ENCODE measurements around the gene OR9G4. TPM values are rescaled to one million over a fixed set of nuclear protein-coding genes. Genes with fewer than 3 reads are reported as not detected.

The OR9G4 gene
- total and polyA plus RNA-seq, 2 experiments from 2014 or later, result not detected

DNA sequence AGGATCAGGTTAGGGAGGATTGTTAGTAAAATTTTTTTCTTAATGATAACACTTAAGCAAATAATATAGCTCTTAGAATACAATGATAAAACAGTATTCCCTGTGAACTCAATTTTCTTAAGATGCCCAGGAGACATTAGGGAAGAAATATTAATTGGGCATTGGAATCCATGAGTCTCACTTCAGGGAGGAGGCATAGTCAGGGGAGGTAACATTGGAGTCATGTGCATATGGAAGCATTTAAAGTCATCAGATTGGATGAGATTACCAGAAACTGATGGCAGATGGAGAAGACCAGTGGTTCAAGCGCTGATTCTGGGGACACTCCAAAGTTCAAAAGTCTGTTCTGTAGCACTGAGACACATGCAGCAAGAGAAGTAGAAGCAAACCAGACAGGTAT is 49.7 kb downstream of the OR9G4 start, which contains the start of gene OR9G1 (continued):
- TF ChIP-seq ZNF462 (CRISPR knock-in tag; IDR thresholded peaks at IDR 0.05) (no peak), CTCF (conservative IDR thresholded peaks at IDR 0.05; ENCODE audit: low read depth in 2 of 2) (no peak), ZNF331 (CRISPR knock-in tag; IDR thresholded peaks at IDR 0.05; ENCODE audit: low read depth) (no peak), STAT1 (IDR thresholded peaks at IDR 0.05; ENCODE audit: unreplicated experiment) (no peak), JUNB (IDR thresholded peaks at IDR 0.05; ENCODE audit: unreplicated experiment) (no peak), CREB1 (CRISPR knock-in tag; IDR thresholded peaks at IDR 0.05; ENCODE audit: low read depth) (no peak), ZNF114 (CRISPR knock-in tag; IDR thresholded peaks at IDR 0.05) (no peak)
- TF ChIP-seq, protein P1, sequence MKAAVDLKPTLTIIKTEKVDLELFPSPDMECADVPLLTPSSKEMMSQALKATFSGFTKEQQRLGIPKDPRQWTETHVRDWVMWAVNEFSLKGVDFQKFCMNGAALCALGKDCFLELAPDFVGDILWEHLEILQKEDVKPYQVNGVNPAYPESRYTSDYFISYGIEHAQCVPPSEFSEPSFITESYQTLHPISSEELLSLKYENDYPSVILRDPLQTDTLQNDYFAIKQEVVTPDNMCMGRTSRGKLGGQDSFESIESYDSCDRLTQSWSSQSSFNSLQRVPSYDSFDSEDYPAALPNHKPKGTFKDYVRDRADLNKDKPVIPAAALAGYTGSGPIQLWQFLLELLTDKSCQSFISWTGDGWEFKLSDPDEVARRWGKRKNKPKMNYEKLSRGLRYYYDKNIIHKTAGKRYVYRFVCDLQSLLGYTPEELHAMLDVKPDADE (IDR thresholded peaks at IDR 0.05), result no peak

Measured in GM23338 (cell line).